Measurements from ENCODE around the gene RFESD.

RFESD gene

GRCh38 chr5:95646569-95647431, at the start of gene RFESD:
TSS of gene RFESD (plus strand) at chr5:95646777. CDS start at chr5:95652272, 5,495 bp downstream.
- DNase-seq (ENCODE audit: low read depth): peak; percentile 77

DNA sequence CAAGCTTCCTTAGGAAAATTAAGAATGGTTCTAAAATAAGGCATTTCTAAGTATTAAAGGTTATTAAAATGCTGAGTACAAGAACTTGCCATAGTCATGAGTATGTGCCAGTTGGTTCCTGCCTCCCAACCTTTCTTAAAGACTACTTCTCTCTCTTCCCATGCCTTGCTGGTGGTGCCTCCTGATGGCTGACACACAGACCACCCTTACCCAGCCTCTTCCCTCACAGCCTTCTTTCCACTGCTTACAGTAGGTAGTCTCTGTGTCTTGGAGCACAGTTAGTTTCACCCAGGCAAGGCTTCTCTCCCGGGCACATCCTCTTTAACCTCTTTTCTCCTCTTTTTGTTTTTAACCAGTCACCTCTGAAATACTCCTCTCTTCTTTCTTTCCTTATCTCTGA, 47.3 kb upstream of the RFESD start:
- no peak for DNase-seq (ENCODE audit: low read depth)

GRCh38 chr5:95600557-95600956, 46.0 kb upstream of the RFESD start:
- DNase-seq (ENCODE audit: low read depth): no peak

GRCh38 chr5:95605786-95606185, 40.8 kb upstream of the RFESD start:
- no peak for DNase-seq (ENCODE audit: low read depth)

- DNase-seq (ENCODE audit: low read depth): no peak
These were observed 40.2 kb upstream of the RFESD start for GRCh38 chr5:95606419-95606818.

- DNase-seq (ENCODE audit: low read depth): no peak
These were observed 36.9 kb upstream of the RFESD start for GRCh38 chr5:95609711-95610110.

DNA sequence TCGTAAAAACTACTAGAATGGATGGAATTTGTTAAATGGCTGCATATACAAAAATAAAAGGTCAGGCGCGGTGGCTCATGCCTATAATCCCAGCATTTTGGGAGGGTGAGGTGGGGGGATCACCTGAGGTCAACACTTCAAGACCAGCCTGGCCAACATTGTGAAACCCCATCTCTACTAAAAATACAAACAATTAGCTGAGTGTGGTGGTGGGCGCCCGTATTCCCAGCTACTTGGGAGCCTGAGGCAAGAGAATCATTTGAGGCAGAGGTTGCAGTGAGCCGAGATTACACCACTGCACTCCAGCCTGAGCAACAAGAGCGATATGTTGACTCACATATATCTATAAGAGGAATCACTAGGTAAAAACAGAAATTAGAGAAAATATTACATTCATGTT, 36.0 kb upstream of the RFESD start:
- no peak for DNase-seq (ENCODE audit: low read depth)

GRCh38 chr5:95611396-95611795, 35.2 kb upstream of the RFESD start:
- DNase-seq (ENCODE audit: low read depth): no peak

GRCh38 chr5:95613514-95613913, 33.1 kb upstream of the RFESD start:
- no peak for DNase-seq (ENCODE audit: low read depth)

DNA sequence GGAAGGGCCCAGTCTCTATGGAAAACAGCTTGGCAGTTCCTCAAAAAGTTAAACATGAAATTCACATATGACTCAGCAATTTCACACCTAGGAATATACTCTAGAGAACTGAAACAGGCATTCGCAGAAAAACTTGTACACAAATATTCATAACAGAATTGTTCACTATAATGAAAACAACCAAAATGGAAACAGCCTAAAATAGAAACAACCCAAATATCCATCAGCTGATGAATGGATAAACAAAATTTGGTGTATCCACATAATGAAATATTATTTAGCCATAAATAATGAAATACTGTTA, 31.5 kb upstream of the RFESD start:
- no peak for DNase-seq (ENCODE audit: low read depth)

DNA sequence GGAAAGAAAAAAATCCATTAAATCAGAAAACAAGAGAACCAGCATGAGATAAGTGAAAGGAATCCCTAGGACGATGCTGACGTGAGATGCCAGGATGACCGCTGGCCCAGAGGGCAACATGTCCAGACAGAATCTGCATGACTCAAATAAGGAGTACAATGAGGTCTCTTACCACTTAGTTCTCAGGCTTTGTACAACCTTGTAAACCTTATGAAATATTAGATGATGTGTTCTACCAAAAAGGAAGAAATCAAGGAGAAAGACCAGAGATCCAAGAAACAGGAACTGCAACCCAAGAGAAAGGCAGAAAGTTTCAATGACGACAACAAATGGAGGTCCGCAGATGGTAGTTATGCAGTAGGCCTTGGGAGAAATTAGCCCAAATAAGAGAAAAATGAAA, 29.5 kb upstream of the RFESD start:
- no peak for DNase-seq (ENCODE audit: low read depth)

DNA sequence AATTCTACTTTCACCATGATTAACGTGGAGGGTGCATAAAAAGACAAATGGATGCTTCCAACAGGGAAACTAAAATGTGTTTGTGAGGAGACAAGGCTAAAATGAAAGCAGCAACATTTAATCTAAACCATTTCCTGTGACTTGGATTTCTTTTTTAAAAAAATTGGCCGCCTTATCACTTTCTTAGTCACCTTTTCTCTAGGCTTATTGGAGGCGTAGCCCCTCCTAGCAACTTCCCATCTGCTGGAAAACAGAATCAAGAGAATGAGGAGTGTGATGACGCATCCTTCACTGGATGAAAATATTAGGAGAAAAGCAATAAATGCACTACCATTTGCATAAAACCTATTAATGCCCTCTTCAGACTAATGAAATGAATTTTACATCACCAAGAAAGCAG, 27.5 kb upstream of the RFESD start:
- DNase-seq (ENCODE audit: low read depth): no peak

DNA sequence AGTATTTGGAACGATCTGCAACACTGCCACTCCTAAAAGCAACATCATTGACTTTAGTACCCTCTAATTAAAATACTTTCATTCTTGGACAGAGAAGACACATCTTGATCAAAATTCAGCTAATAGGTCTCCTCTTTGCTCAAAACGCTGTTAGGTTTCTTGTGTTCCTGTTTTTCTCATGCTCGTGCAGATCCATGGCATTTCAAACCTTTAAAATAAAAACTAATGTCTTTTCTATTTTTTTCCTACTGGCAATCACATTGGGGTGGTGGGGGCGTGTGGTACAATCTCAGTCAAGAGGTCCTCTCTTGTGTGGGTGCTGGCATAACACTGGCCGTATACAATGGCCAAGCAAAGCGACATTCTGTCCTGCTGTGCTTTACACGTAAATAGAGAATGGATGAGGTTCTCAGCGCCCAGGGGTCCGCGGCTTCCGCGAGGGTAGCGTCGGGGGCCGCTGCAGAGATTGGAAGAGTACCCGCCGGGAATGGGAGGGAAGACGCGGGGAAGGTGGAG, 27.0 kb upstream of the RFESD start:
- no peak for DNase-seq (ENCODE audit: low read depth)

- DNase-seq (ENCODE audit: low read depth): no peak
These were observed 26.3 kb upstream of the RFESD start, which contains the start of gene GPR150 for GRCh38 chr5:95620030-95620869. TSS of gene GPR150 (plus strand) at chr5:95620087. CDS start at chr5:95620276, 189 bp downstream.

DNA sequence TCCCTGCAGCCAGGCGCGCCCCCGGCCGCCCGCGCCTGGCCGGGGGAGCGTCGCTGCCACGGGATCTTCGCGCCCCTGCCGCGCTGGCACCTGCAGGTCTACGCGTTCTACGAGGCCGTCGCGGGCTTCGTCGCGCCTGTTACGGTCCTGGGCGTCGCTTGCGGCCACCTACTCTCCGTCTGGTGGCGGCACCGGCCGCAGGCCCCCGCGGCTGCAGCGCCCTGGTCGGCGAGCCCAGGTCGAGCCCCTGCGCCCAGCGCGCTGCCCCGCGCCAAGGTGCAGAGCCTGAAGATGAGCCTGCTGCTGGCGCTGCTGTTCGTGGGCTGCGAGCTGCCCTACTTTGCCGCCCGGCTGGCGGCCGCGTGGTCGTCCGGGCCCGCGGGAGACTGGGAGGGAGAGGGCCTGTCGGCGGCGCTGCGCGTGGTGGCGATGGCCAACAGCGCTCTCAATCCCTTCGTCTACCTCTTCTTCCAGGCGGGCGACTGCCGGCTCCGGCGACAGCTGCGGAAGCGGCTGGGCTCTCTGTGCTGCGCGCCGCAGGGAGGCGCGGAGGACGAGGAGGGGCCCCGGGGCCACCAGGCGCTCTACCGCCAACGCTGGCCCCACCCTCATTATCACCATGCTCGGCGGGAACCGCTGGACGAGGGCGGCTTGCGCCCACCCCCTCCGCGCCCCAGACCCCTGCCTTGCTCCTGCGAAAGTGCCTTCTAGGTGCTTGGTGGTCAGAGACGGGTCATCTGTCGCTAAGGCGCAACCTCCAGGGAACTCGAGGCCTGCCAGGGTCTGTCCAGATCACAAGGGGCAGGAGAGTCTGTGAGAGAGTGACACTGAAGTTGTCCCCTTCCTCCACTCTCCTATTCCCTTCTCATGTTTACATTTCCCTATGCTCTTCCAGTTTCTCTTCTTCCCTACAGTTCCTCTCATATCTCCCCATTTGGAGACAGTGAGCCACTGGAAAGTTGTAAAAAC, 25.4 kb upstream of the RFESD start:
- DNase-seq (ENCODE audit: low read depth): no peak

DNA sequence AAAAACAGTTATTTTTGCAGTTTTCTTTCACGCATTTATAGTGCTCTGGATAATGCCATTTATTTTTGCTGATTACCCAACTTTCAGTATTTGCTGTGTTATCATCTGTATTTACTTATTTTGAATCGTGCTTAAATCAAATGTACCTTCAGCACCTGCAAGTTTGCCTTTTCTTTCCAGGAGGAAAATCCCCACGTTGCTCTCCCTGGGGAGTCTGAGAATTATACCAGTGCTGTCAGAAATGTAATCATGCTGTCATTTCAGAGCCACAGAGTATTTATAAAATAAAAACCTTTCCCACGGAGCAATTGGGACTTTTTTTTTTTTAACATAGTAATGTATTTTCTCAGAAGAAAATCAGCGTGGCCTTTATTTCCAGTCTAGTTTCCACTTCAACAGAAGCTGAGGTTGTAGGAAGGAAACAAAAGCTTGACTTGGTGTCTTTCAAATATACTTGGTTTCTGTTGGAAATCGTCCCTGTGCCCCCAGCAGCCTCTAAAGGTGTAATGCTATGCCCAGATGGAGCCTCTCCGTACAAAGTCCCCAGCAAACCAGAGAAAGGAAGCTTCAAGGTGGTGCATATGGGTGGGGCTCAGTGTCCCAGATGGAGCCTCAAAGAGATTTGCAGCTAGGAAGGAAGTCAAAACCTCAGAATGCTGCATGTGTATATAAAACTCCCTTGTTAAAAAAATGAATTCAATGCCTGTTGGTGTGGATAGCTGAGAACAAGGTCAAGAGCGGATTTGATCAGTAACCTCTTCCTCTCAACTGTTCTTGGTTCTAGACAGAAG, 24.5 kb upstream of the RFESD start:
- no peak for DNase-seq (ENCODE audit: low read depth)

- no peak for DNase-seq (ENCODE audit: low read depth)
These were observed 22.9 kb upstream of the RFESD start for GRCh38 chr5:95623706-95624105.

DNA sequence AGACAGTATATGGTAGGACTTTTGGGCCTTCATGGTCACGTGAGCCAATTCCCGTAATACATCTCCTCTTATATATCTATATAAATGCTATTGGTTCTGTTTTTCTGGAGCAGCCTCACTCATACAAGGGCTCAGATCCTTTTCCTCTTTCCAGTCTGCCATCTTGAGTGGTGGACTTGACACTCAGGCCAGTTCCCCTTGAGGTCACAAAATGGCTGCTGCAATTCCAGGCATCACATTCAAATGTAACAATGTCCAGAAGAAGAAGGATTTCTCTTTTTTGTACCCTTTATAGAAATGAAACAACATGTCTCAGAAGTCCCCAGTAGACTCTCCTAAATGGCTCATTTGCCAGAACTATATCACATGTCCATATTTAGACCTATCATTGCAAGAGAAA, 22.2 kb upstream of the RFESD start:
- no peak for DNase-seq (ENCODE audit: low read depth)

DNA sequence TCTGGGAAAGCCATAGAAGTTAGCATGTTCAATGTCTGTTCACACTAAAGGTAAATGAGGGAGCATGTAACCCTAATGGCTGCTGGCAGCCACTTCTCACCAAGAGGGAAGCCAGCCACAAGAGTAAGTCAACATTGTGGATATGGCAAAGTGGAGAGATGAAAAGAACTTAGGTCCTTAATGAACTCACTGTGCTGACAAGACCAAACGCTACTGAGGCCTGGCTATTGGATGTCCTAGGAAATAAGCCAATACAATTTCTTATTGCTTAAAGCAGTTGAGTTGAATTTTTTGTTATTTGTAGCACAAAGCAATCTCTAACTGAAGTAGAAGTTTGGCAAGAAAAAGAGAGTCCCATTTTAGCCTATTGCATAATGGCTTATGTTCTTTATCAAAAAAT, 19.9 kb upstream of the RFESD start:
- no peak for DNase-seq (ENCODE audit: low read depth)

GRCh38 chr5:95627971-95628810, 18.4 kb upstream of the RFESD start:
- DNase-seq (ENCODE audit: low read depth): no peak
